HCT116 (cell line): ENCODE results near the gene BCL11B. TPM values are rescaled to one million over a fixed set of nuclear protein-coding genes. Genes with fewer than 3 reads are reported as not detected.

Experiments
- ATAC-seq: fragments of 200-7000 bp; cut with Tn5 transposase; 2 replicates; pipeline ENCODE4 v1.9.1; 2020; ENCODE audit warnings: mild to moderate bottlenecking, moderate library complexity
- BruUV-seq: library from RNA; stranded (reverse); fragments of 400-500 nt; replicated peaks from 2 replicates; lab custom pipeline; 2021; lab: Mats Ljungman, UMichigan
- CTCF ChIA-PET: fragments of 300-600 bp; sonication (Branson Sonifier 250); formaldehyde crosslinking; loops from one replicate; lab custom pipeline; 2021; ENCODE audit warnings: antibody characterized with exemption; lab: Charles Lee
- POLR2A ChIA-PET: fragments of 300-600, 350-600 bp; sonication (Branson Sonifier 250); formaldehyde crosslinking; loops from one replicate; lab custom pipeline; 2021; ENCODE audit warnings: antibody characterized with exemption; lab: Charles Lee
- RAD21 ChIA-PET, 2 experiments: fragments of 300-600 bp; sonication (Branson Sonifier 250); formaldehyde crosslinking; loops; one replicate each; lab custom pipeline; 2023; ENCODE audit warnings: low total read pairs in 2 of 2; ENCODE audit not compliant: uncharacterized antibody in 2 of 2, unreplicated experiment in 2 of 2, low non-redundant PET in 1 of 2; lab: Charles Lee
- DNase-seq: peaks from one replicate; pipeline ENCODE4 v3.0.0-alpha.2; 2010; ENCODE audit warnings: low read depth, low spot score
- H2AFZ ChIP-seq: fragments of 200-600 bp; shearing (Covaris generic), sonication (generic); 2 replicates; pipeline ENCODE4 v1.6.1; 2017; ENCODE audit warnings: low read depth, mixed run types, mixed read lengths, antibody characterized with exemption, low read length; ENCODE audit not compliant: poor library complexity, severe bottlenecking
- H3K27ac ChIP-seq: 2 replicates; pipeline ENCODE4 v1.5.1; 2012; ENCODE audit warnings: low read depth, low read length
- H3K27me3 ChIP-seq: fragments of 200-600 bp; sonication (generic); 2 replicates; pipeline ENCODE4 v1.6.1; 2016; ENCODE audit warnings: mixed run types, low read length, mixed read lengths; ENCODE audit not compliant: insufficient read depth
- H3K36me3 ChIP-seq, 2 experiments: fragments of 200-500 bp in 1 of 2; fragments of 200-600 bp in 1 of 2; sonication (Bioruptor generic) in 1 of 2; sonication (generic) in 1 of 2; 2 replicates each; pipeline versions ENCODE4 v1.5.1 to v1.6.1; 2014 to 2016; ENCODE audit warnings: low read length in 2 of 2, inconsistent platforms in 1 of 2, mixed read lengths in 1 of 2, mixed run types in 1 of 2; ENCODE audit not compliant: insufficient read depth in 2 of 2, control insufficient read depth in 1 of 2
- H3K4me1 ChIP-seq, 2 experiments: fragments of 200-600 bp in 1 of 2; sonication (generic) in 1 of 2; 2 replicates each; pipeline versions ENCODE4 v1.5.1 to v1.6.1; 2012 to 2017; ENCODE audit warnings: low read length in 2 of 2, inconsistent platforms in 1 of 2, mild to moderate bottlenecking in 1 of 2, mixed read lengths in 1 of 2, mixed run types in 1 of 2, moderate library complexity in 1 of 2; ENCODE audit not compliant: insufficient read depth in 2 of 2, control insufficient read depth in 1 of 2
- H3K4me2 ChIP-seq: fragments of 200-600 bp; sonication (generic); 2 replicates; pipeline ENCODE4 v1.6.1; 2017; ENCODE audit warnings: mixed run types, low read length, mixed read lengths
- H3K4me3 ChIP-seq, 2 experiments: fragments of 200-600 bp in 1 of 2; sonication (generic) in 1 of 2; replicated peaks in 1 of 2; 2 replicates each; pipeline ENCODE4 v1.5.1; 2011 to 2016; ENCODE audit warnings: low read length in 2 of 2, control low read depth in 1 of 2, low read depth in 1 of 2, mild to moderate bottlenecking in 1 of 2, mixed read lengths in 1 of 2, mixed run types in 1 of 2
- H3K79me2 ChIP-seq: fragments of 200-600 bp; sonication (generic); 2 replicates; pipeline ENCODE4 v1.6.1; 2017; ENCODE audit warnings: mild to moderate bottlenecking, mixed run types, low read length, moderate library complexity, mixed read lengths; ENCODE audit not compliant: insufficient read depth
- H3K9ac ChIP-seq: fragments of 200-600 bp; sonication (generic); 2 replicates; pipeline ENCODE4 v1.6.1; 2016; ENCODE audit warnings: low read length, mixed read lengths
- H3K9me2 ChIP-seq: fragments of 200-600 bp; sonication (generic), shearing (Covaris generic); 2 replicates; pipeline ENCODE4 v1.6.1; 2017; ENCODE audit warnings: mixed run types, mild to moderate bottlenecking, moderate library complexity; ENCODE audit not compliant: insufficient read depth
- H3K9me3 ChIP-seq, 2 experiments: fragments of 200-500 bp in 1 of 2; fragments of 200-600 bp in 1 of 2; sonication (Bioruptor generic) in 1 of 2; sonication (generic) in 1 of 2; 2 replicates each; pipeline ENCODE4 v1.6.1; 2014 to 2017; ENCODE audit warnings: low read length in 2 of 2, mixed read lengths in 2 of 2, inconsistent platforms in 1 of 2, low read depth in 1 of 2, mild to moderate bottlenecking in 1 of 2, mixed run types in 1 of 2, moderate library complexity in 1 of 2; ENCODE audit not compliant: control insufficient read depth in 1 of 2, insufficient read depth in 1 of 2
- H4K20me1 ChIP-seq: fragments of 200-600 bp; sonication (generic), shearing (Covaris generic); 2 replicates; pipeline ENCODE4 v1.6.1; 2017; ENCODE audit warnings: mixed run types, mild to moderate bottlenecking, moderate library complexity; ENCODE audit not compliant: insufficient read depth
- CBX3 ChIP-seq: IDR thresholded peaks from 2 replicates; pipeline ENCODE4 v1.6.1; 2012; ENCODE audit warnings: low read depth
- CEBPB ChIP-seq: IDR thresholded peaks from 2 replicates; pipeline ENCODE4 v1.6.1; 2012; ENCODE audit warnings: low read depth
- EGR1 ChIP-seq: IDR thresholded peaks from 2 replicates; pipeline ENCODE4 v1.6.1; 2012; ENCODE audit warnings: low read depth
- ELF1 ChIP-seq: IDR thresholded peaks from 2 replicates; pipeline ENCODE4 v1.6.1; 2012; ENCODE audit warnings: low read depth, borderline replicate concordance
- EZH2 ChIP-seq: fragments of 200-600 bp; sonication (generic); IDR thresholded peaks from 2 replicates; pipeline ENCODE4 v1.6.1; 2017; ENCODE audit warnings: antibody characterized with exemption, mixed run types
- EZH2phosphoT487 ChIP-seq: fragments of 200-600 bp; IDR thresholded peaks from 2 replicates; pipeline ENCODE4 v1.6.1; 2018; ENCODE audit warnings: antibody characterized with exemption, borderline replicate concordance
- FOSL1 ChIP-seq: IDR thresholded peaks from 2 replicates; pipeline ENCODE4 v1.6.1; 2012; ENCODE audit warnings: low read depth
- JUND ChIP-seq: IDR thresholded peaks from 2 replicates; pipeline ENCODE4 v1.6.1; 2012
- MAX ChIP-seq: IDR thresholded peaks from 2 replicates; pipeline ENCODE4 v1.6.1; 2012
- POLR2A ChIP-seq: IDR thresholded peaks from 2 replicates; pipeline ENCODE4 v1.7.0; 2011; ENCODE audit warnings: borderline replicate concordance; ENCODE audit not compliant: insufficient read depth, insufficient read length; ENCODE audit errors: extremely low read depth
- POLR2AphosphoS5 ChIP-seq: IDR thresholded peaks from 2 replicates; pipeline ENCODE4 v1.6.1; 2011; ENCODE audit warnings: mild to moderate bottlenecking, low read depth, low read length, moderate library complexity
- RAD21 ChIP-seq: IDR thresholded peaks from 2 replicates; pipeline ENCODE4 v1.6.1; 2012; ENCODE audit warnings: low read depth, mild to moderate bottlenecking
- SIN3A ChIP-seq: IDR thresholded peaks from 2 replicates; pipeline ENCODE4 v1.6.1; 2012; ENCODE audit warnings: low read depth
- TCF7L2 ChIP-seq: IDR thresholded peaks from 2 replicates; pipeline ENCODE4 v1.7.0; 2011; ENCODE audit warnings: borderline replicate concordance, inconsistent platforms; ENCODE audit not compliant: insufficient read depth, insufficient read length; ENCODE audit errors: extremely low read depth
- YY1 ChIP-seq: IDR thresholded peaks from 2 replicates; pipeline ENCODE4 v1.6.1; 2011; ENCODE audit warnings: low read length, low read depth, moderate library complexity, mild to moderate bottlenecking; ENCODE audit not compliant: insufficient replicate concordance; ENCODE audit errors: extremely low read depth
- ZFX ChIP-seq: fragments of 450-650 bp; IDR thresholded peaks from 2 replicates; pipeline ENCODE4 v1.6.1; 2017
- intact Hi-C: fragments of 100-400 bp; cut with micrococcal nuclease; formaldehyde crosslinking; loops from 2 replicates; pipeline ENCODE4 v1.10.0; 2022
- total RNA-seq: library from RNA; stranded (reverse); gene quantifications from one replicate; pipeline ENCODE4 v1.2.1, GENCODE V29; 2021; ENCODE audit not compliant: unreplicated experiment
- TF ChIP-seq, protein P1 (sequence below): IDR thresholded peaks from 2 replicates; pipeline ENCODE4 v1.6.1; 2012
- TF ChIP-seq, protein P2 (sequence below): IDR thresholded peaks from 2 replicates; pipeline ENCODE4 v1.6.1; 2011; ENCODE audit warnings: mild to moderate bottlenecking, low read length, moderate library complexity; ENCODE audit not compliant: insufficient replicate concordance; ENCODE audit errors: extremely low read depth

Gene BCL11B
- total RNA-seq, 1 experiment from 2014 or later: 1.1 TPM

- H3K79me2 ChIP-seq: no peaks in the 10 kb centered on the region
- no peak overlapping the region for H2AFZ ChIP-seq
- BruUV-seq: no TSS peak
- TF ChIP-seq, protein P1, sequence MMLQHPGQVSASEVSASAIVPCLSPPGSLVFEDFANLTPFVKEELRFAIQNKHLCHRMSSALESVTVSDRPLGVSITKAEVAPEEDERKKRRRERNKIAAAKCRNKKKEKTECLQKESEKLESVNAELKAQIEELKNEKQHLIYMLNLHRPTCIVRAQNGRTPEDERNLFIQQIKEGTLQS: no peak
- TF ChIP-seq POLR2AphosphoS5 (no peak), RAD21 (no peak), TCF7L2 (no peak), JUND (no peak), FOSL1 (no peak)
- intact Hi-C loops: no loop called here
- no peak overlapping the region for H3K9ac ChIP-seq
- ATAC-seq: no peak
- RAD21 ChIA-PET: no interaction called here
- no peak overlapping the region for H3K27ac ChIP-seq
- no peak for DNase-seq
- H3K9me3 ChIP-seq: no peaks in the 10 kb centered on the region
- no peaks in the 10 kb centered on the region for H3K36me3 ChIP-seq
- no peaks in the 10 kb centered on the region for H3K4me1 ChIP-seq
- H3K4me2 ChIP-seq: no peak overlapping the region
- no peak overlapping the region for H3K4me3 ChIP-seq
- peaks cover 36% of the 10 kb centered on the region for H3K27me3 ChIP-seq
- POLR2A ChIA-PET: no interaction called here
- CTCF ChIA-PET: no interaction called here
- no peaks in the 10 kb centered on the region for H3K9me2 ChIP-seq
- H4K20me1 ChIP-seq: no peaks in the 10 kb centered on the region
These were observed 9.4 kb upstream of the BCL11B start for GRCh38 chr14:99281396-99281795.

DNA sequence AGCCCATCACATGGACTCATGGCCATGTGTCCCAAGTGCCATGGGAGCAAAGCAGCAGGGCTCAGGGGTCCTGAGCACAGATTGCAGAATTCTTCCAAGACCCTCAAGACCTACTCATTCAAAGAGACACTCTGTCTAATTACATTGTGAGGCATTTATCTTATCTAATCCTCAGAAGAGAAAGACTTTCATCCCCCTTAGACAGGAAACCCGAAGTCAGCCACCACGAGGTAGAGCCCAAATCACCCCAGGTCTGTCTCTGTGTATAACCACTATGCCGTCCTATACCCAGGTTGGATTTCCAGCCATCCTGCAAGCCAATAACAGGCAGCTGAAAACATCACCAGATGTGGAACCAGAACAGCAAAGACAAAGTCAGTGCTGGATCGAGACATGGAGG, 8.9 kb upstream of the BCL11B start:
- H3K27me3 ChIP-seq: peaks cover 42% of the 10 kb centered on the region
- POLR2A ChIA-PET: no interaction called here
- no peak for TF ChIP-seq ZFX
- no peak for TF ChIP-seq EGR1
- no peak for TF ChIP-seq CBX3
- TF ChIP-seq FOSL1: no peak
- TF ChIP-seq POLR2AphosphoS5: no peak
- no peak for TF ChIP-seq YY1
- TF ChIP-seq ELF1: no peak
- no peak for TF ChIP-seq EZH2phosphoT487
- TF ChIP-seq, protein P2, sequence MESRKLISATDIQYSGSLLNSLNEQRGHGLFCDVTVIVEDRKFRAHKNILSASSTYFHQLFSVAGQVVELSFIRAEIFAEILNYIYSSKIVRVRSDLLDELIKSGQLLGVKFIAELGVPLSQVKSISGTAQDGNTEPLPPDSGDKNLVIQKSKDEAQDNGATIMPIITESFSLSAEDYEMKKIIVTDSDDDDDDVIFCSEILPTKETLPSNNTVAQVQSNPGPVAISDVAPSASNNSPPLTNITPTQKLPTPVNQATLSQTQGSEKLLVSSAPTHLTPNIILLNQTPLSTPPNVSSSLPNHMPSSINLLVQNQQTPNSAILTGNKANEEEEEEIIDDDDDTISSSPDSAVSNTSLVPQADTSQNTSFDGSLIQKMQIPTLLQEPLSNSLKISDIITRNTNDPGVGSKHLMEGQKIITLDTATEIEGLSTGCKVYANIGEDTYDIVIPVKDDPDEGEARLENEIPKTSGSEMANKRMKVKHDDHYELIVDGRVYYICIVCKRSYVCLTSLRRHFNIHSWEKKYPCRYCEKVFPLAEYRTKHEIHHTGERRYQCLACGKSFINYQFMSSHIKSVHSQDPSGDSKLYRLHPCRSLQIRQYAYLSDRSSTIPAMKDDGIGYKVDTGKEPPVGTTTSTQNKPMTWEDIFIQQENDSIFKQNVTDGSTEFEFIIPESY: no peak
- no peak for TF ChIP-seq CEBPB
- no peak for TF ChIP-seq MAX
- TF ChIP-seq EZH2: no peak
- no peak for TF ChIP-seq SIN3A
- TF ChIP-seq POLR2A: no peak

More for the DNA sequence above, 8.9 kb upstream of the BCL11B start:
- no peak overlapping the region for H3K27ac ChIP-seq
- ChIA-PET CTCF (no interaction called here), RAD21 (no interaction called here)
- H2AFZ ChIP-seq: no peak overlapping the region
- DNase-seq: no peak
- no peaks in the 10 kb centered on the region for H3K9me2 ChIP-seq
- intact Hi-C loops: no loop called here
- H3K4me3 ChIP-seq: no peak overlapping the region
- H3K4me2 ChIP-seq: no peak overlapping the region
- no TSS peak for BruUV-seq
- H3K79me2 ChIP-seq: no peaks in the 10 kb centered on the region
- no peaks in the 10 kb centered on the region for H3K4me1 ChIP-seq
- ATAC-seq: no peak
- H3K36me3 ChIP-seq: no peaks in the 10 kb centered on the region
- H3K9me3 ChIP-seq: no peaks in the 10 kb centered on the region
- H4K20me1 ChIP-seq: no peaks in the 10 kb centered on the region
- no peak overlapping the region for H3K9ac ChIP-seq
